ENCODE data around the gene ME1.

DNA sequence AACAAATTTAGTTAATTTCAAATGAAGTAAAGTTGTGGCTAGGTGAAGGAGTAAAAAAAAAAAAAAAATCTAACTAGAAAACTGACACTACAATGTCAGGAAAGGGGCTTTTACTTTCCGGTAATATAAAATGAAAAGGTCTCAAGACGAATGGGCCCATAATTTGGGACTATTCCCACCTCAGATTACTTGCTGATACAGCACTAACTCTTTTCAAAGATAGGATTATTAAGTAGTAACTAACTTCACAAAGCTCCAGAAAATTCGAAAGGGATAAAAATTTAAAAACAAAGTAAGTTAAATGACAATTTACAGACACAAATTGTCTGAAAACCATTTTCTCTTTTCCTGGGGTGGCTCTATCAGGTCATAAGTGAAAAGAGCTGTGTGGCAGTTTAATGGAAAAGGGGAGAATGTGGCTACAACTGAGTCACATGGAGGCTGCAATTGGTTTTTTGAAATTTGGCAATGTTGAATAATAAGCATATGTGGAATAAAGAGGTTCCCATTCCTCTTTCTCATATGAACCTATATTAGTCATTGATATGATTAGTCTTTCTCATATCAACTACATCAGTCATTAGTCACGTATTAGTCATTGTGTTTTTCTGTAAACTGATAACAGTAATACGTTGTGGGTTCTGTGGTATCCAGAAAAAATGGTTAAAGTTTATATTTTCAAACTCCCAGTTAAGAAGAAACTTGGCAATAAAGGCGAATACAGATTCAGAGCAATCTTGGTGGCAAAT is 159.7 kb downstream of the ME1 start:
- TF ChIP-seq, protein P1, sequence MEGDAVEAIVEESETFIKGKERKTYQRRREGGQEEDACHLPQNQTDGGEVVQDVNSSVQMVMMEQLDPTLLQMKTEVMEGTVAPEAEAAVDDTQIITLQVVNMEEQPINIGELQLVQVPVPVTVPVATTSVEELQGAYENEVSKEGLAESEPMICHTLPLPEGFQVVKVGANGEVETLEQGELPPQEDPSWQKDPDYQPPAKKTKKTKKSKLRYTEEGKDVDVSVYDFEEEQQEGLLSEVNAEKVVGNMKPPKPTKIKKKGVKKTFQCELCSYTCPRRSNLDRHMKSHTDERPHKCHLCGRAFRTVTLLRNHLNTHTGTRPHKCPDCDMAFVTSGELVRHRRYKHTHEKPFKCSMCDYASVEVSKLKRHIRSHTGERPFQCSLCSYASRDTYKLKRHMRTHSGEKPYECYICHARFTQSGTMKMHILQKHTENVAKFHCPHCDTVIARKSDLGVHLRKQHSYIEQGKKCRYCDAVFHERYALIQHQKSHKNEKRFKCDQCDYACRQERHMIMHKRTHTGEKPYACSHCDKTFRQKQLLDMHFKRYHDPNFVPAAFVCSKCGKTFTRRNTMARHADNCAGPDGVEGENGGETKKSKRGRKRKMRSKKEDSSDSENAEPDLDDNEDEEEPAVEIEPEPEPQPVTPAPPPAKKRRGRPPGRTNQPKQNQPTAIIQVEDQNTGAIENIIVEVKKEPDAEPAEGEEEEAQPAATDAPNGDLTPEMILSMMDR (IDR thresholded peaks at IDR 0.05; ENCODE audit: poor library complexity) = no peak
- TF ChIP-seq EZH2 (IDR thresholded peaks at IDR 0.05; ENCODE audit: borderline replicate concordance) = no peak
- no peak for TF ChIP-seq EZH2phosphoT487 (IDR thresholded peaks at IDR 0.05; ENCODE audit: low read depth, severe bottlenecking, unreplicated experiment)
